ENCODE results near the gene COMP.

Gene COMP

GRCh38 chr19:18769989-18770528 lies 21.0 kb downstream of the COMP start:
- Histone ChIP-seq H3K27me3 (no peaks in the 10 kb centered on the region), H3K36me3 (no peaks in the 10 kb centered on the region), H3K4me1 (ENCODE audit: control insufficient read depth in 1 of 2, insufficient read depth in 1 of 2, low read depth in 1 of 2, low read length in 1 of 2) (no peaks in the 10 kb centered on the region), H3K4me3 (ENCODE audit: low read depth in 1 of 2, low read length in 1 of 2) (no peak overlapping the region), H3K9me3 (no peaks in the 10 kb centered on the region), H3K27ac (no peak overlapping the region)
- no peak for TF ChIP-seq CTCF (IDR thresholded peaks at IDR 0.05)

GRCh38 chr19:18768997-18769891 lies 21.9 kb downstream of the COMP start:
- no peaks in the 10 kb centered on the region for H3K4me1 ChIP-seq (ENCODE audit: control insufficient read depth in 1 of 2, insufficient read depth in 1 of 2, low read depth in 1 of 2, low read length in 1 of 2)
- TF ChIP-seq CTCF (IDR thresholded peaks at IDR 0.05) = no peak

GRCh38 chr19:18768046-18768771 lies 22.9 kb downstream of the COMP start:
- Histone ChIP-seq H3K9me3 (no peaks in the 10 kb centered on the region), H3K27ac (no peak overlapping the region), H3K4me3 (ENCODE audit: low read depth in 1 of 2, low read length in 1 of 2) (no peak overlapping the region), H3K36me3 (no peaks in the 10 kb centered on the region), H3K4me1 (ENCODE audit: control insufficient read depth in 1 of 2, insufficient read depth in 1 of 2, low read depth in 1 of 2, low read length in 1 of 2) (no peaks in the 10 kb centered on the region), H3K27me3 (no peaks in the 10 kb centered on the region)
- no peak for TF ChIP-seq CTCF (IDR thresholded peaks at IDR 0.05)

More at GRCh38 chr19:18768997-18769891, 21.9 kb downstream of the COMP start:
- no peaks in the 10 kb centered on the region for H3K36me3 ChIP-seq
- no peak overlapping the region for H3K4me3 ChIP-seq (ENCODE audit: low read depth in 1 of 2, low read length in 1 of 2)
- no peaks in the 10 kb centered on the region for H3K9me3 ChIP-seq
- no peak overlapping the region for H3K27ac ChIP-seq
- no peaks in the 10 kb centered on the region for H3K27me3 ChIP-seq

- H3K36me3 ChIP-seq = no peaks in the 10 kb centered on the region
- H3K27me3 ChIP-seq = no peaks in the 10 kb centered on the region
- no peaks in the 10 kb centered on the region for H3K9me3 ChIP-seq
- no peak for TF ChIP-seq CTCF (IDR thresholded peaks at IDR 0.05)
- H3K4me1 ChIP-seq (ENCODE audit: control insufficient read depth in 1 of 2, insufficient read depth in 1 of 2, low read depth in 1 of 2, low read length in 1 of 2) = no peaks in the 10 kb centered on the region
- H3K4me3 ChIP-seq (ENCODE audit: low read depth in 1 of 2, low read length in 1 of 2) = no peak overlapping the region
- H3K27ac ChIP-seq = no peak overlapping the region
Measured at GRCh38 chr19:18765224-18765623, 25.9 kb downstream of the COMP start.

GRCh38 chr19:18764591-18765051 lies 26.5 kb downstream of the COMP start:
- Histone ChIP-seq H3K9me3 (no peaks in the 10 kb centered on the region), H3K27me3 (no peaks in the 10 kb centered on the region), H3K36me3 (no peaks in the 10 kb centered on the region), H3K4me1 (ENCODE audit: control insufficient read depth in 1 of 2, insufficient read depth in 1 of 2, low read depth in 1 of 2, low read length in 1 of 2) (no peaks in the 10 kb centered on the region), H3K27ac (no peak overlapping the region), H3K4me3 (ENCODE audit: low read depth in 1 of 2, low read length in 1 of 2) (no peak overlapping the region)
- no peak for TF ChIP-seq CTCF (IDR thresholded peaks at IDR 0.05)

Measured in neutrophil (primary cell).